Panc1 (cell line): Measurements from ENCODE around the gene RBMXL3. TPM values are rescaled to one million over a fixed set of nuclear protein-coding genes. Genes with fewer than 3 reads are reported as not detected.
"Not testable (repeated sequence)": the region's sequence is repeated elsewhere in the genome, so short reads cannot be mapped to it uniquely, and the experiment has no call there.

ENCODE experiments used
- ATAC-seq: fragments of 200-7000 bp; cut with Tn5 transposase; 2 replicates; pipeline ENCODE4 v1.9.1; 2020; ENCODE audit warnings: mild to moderate bottlenecking, moderate library complexity
- BruUV-seq: library from RNA; stranded (reverse); fragments of 400-500 nt; replicated peaks from 2 replicates; lab custom pipeline; 2021; lab: Mats Ljungman, UMichigan
- CTCF ChIA-PET: fragments of 300-600 bp; sonication (Branson Sonifier 250); formaldehyde crosslinking; loops from one replicate; lab custom pipeline; 2022; ENCODE audit warnings: antibody characterized with exemption; lab: Charles Lee
- POLR2A ChIA-PET: fragments of 300-600 bp; sonication (Branson Sonifier 250); formaldehyde crosslinking; loops from one replicate; lab custom pipeline; 2022; ENCODE audit warnings: antibody characterized with exemption; lab: Charles Lee
- DNase-seq: peaks from one replicate; pipeline ENCODE4 v3.0.0-alpha.2; 2010; ENCODE audit warnings: low read depth, low spot score
- H3K27ac ChIP-seq: 2 replicates; pipeline ENCODE4 v1.5.1; 2011; ENCODE audit warnings: mild to moderate bottlenecking, low read length, inconsistent platforms
- H3K27me3 ChIP-seq: fragments of 200-500 bp; sonication (Bioruptor generic); 2 replicates; pipeline ENCODE4 v1.6.0; 2014; ENCODE audit warnings: low read length, inconsistent platforms; ENCODE audit not compliant: control insufficient read depth, insufficient read depth
- H3K36me3 ChIP-seq: fragments of 200-500 bp; sonication (Bioruptor generic); 2 replicates; pipeline ENCODE4 v1.5.1; 2014; ENCODE audit warnings: inconsistent platforms, mild to moderate bottlenecking, low read length, moderate library complexity; ENCODE audit not compliant: control insufficient read depth, insufficient read depth
- H3K4me1 ChIP-seq: 2 replicates; pipeline ENCODE4 v1.5.1; 2011; ENCODE audit warnings: inconsistent platforms, mild to moderate bottlenecking, low read length, moderate library complexity; ENCODE audit not compliant: control insufficient read depth, insufficient read depth
- H3K4me3 ChIP-seq, 2 experiments: 2 replicates each; pipeline ENCODE4 v1.5.1; 2011 to 2012; ENCODE audit warnings: low read depth in 2 of 2, low read length in 2 of 2, mild to moderate bottlenecking in 2 of 2, inconsistent platforms in 1 of 2, moderate library complexity in 1 of 2
- H3K9me3 ChIP-seq: fragments of 200-500 bp; sonication (Bioruptor generic); 2 replicates; pipeline ENCODE4 v1.5.1; 2014; ENCODE audit warnings: low read depth, mild to moderate bottlenecking, inconsistent platforms, low read length, moderate library complexity; ENCODE audit not compliant: control insufficient read depth, insufficient read depth
- POLR2AphosphoS5 ChIP-seq: IDR thresholded peaks from 2 replicates; pipeline ENCODE4 v1.6.1; 2012; ENCODE audit warnings: mild to moderate bottlenecking, low read depth, low read length, moderate library complexity
- SIN3A ChIP-seq: IDR thresholded peaks from 2 replicates; pipeline ENCODE4 v1.6.1; 2012; ENCODE audit warnings: low read depth, mild to moderate bottlenecking, low read length, moderate library complexity, borderline replicate concordance; ENCODE audit not compliant: insufficient read depth
- TCF7L2 ChIP-seq: IDR thresholded peaks from 2 replicates; pipeline ENCODE4 v1.6.1; 2011; ENCODE audit warnings: mild to moderate bottlenecking, low read depth, low read length, inconsistent platforms
- in situ Hi-C: cut with HindIII; loops from 2 replicates; pipeline ENCODE4 v1.10.0; 2016; ENCODE audit warnings: low sequenced_read_pairs, low pct_unique_long_range_greater_than_20kb
- intact Hi-C: fragments of 100-400 bp; cut with micrococcal nuclease; formaldehyde crosslinking; loops from one replicate; pipeline ENCODE4 v1.10.0; 2022; ENCODE audit not compliant: unreplicated experiment
- total RNA-seq: library from RNA; stranded (reverse); gene quantifications from one replicate; pipeline ENCODE4 v1.2.1, GENCODE V29; 2021; ENCODE audit not compliant: unreplicated experiment
- TF ChIP-seq, protein P1 (sequence below), 2 experiments: IDR thresholded peaks; 2 replicates each; pipeline ENCODE4 v1.6.1; 2011 to 2012; ENCODE audit warnings: low read depth in 2 of 2, control low read depth in 1 of 2, low read length in 1 of 2, mild to moderate bottlenecking in 1 of 2, moderate library complexity in 1 of 2; ENCODE audit not compliant: insufficient read depth in 1 of 2
- TF ChIP-seq, protein P2 (sequence below): fragments of 450-650 bp; IDR thresholded peaks from 2 replicates; pipeline ENCODE4 v1.5.1; 2017; ENCODE audit warnings: mild to moderate bottlenecking

RBMXL3 gene
- total RNA-seq, 1 experiment from 2014 or later, result not detected

DNA sequence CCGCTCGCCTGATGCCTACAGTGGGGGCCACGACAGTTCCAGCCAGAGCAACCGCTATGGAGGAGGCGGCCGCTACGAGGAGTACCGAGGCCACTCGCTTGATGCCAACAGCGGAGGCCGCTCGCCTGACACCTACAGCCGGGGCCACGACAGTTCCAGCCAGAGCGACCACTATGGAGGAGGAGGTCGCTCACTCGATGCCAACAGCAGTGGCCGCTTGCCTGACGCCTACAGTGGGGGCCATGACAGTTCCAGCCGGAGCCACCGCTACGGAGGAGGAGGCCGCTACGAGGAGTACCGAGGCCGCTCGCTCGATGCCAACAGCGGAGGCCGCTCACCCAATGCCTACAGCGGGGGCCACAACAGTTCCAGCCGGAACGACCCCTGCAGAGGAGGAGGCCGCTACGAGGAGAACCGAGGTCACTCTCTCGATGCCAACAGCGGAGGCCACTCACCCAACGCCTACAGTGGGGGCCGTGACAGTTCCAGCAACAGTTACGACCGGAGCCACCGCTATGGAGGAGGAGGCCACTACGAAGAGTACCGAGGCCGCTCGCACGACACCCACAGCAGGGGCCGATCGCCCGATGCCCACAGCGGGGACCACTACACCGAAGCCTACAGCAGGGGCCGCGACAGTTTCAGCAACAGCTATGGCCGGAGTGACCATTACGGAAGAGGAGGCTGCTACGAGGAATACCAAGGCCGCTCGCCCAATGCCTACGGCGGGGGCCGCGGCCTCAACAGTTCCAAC is 2.5 kb downstream of the RBMXL3 start:
- ATAC-seq, result no peak
- ChIA-PET POLR2A (no interaction called here), CTCF (no interaction called here)
- Histone ChIP-seq H3K4me1 (no peaks in the 10 kb centered on the region), H3K36me3 (no peaks in the 10 kb centered on the region), H3K27me3 (no peaks in the 10 kb centered on the region), H3K9me3 (no peaks in the 10 kb centered on the region), H3K27ac (no peak overlapping the region), H3K4me3 (no peak overlapping the region)
- TF ChIP-seq, protein P1, sequence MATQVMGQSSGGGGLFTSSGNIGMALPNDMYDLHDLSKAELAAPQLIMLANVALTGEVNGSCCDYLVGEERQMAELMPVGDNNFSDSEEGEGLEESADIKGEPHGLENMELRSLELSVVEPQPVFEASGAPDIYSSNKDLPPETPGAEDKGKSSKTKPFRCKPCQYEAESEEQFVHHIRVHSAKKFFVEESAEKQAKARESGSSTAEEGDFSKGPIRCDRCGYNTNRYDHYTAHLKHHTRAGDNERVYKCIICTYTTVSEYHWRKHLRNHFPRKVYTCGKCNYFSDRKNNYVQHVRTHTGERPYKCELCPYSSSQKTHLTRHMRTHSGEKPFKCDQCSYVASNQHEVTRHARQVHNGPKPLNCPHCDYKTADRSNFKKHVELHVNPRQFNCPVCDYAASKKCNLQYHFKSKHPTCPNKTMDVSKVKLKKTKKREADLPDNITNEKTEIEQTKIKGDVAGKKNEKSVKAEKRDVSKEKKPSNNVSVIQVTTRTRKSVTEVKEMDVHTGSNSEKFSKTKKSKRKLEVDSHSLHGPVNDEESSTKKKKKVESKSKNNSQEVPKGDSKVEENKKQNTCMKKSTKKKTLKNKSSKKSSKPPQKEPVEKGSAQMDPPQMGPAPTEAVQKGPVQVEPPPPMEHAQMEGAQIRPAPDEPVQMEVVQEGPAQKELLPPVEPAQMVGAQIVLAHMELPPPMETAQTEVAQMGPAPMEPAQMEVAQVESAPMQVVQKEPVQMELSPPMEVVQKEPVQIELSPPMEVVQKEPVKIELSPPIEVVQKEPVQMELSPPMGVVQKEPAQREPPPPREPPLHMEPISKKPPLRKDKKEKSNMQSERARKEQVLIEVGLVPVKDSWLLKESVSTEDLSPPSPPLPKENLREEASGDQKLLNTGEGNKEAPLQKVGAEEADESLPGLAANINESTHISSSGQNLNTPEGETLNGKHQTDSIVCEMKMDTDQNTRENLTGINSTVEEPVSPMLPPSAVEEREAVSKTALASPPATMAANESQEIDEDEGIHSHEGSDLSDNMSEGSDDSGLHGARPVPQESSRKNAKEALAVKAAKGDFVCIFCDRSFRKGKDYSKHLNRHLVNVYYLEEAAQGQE (IDR thresholded peaks at IDR 0.05; ENCODE audit: insufficient read depth in 1 of 2, low read depth in 2 of 2, low read length in 1 of 2), result no peak
- TF ChIP-seq TCF7L2, result no peak
- TF ChIP-seq SIN3A, result no peak
- TF ChIP-seq, protein P2, sequence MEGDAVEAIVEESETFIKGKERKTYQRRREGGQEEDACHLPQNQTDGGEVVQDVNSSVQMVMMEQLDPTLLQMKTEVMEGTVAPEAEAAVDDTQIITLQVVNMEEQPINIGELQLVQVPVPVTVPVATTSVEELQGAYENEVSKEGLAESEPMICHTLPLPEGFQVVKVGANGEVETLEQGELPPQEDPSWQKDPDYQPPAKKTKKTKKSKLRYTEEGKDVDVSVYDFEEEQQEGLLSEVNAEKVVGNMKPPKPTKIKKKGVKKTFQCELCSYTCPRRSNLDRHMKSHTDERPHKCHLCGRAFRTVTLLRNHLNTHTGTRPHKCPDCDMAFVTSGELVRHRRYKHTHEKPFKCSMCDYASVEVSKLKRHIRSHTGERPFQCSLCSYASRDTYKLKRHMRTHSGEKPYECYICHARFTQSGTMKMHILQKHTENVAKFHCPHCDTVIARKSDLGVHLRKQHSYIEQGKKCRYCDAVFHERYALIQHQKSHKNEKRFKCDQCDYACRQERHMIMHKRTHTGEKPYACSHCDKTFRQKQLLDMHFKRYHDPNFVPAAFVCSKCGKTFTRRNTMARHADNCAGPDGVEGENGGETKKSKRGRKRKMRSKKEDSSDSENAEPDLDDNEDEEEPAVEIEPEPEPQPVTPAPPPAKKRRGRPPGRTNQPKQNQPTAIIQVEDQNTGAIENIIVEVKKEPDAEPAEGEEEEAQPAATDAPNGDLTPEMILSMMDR, result no peak
- TF ChIP-seq POLR2AphosphoS5, result no peak
- intact Hi-C loops (no loop called here), in situ Hi-C loops (no loop called here)
- no peak for DNase-seq
- no TSS peak for BruUV-seq

DNA sequence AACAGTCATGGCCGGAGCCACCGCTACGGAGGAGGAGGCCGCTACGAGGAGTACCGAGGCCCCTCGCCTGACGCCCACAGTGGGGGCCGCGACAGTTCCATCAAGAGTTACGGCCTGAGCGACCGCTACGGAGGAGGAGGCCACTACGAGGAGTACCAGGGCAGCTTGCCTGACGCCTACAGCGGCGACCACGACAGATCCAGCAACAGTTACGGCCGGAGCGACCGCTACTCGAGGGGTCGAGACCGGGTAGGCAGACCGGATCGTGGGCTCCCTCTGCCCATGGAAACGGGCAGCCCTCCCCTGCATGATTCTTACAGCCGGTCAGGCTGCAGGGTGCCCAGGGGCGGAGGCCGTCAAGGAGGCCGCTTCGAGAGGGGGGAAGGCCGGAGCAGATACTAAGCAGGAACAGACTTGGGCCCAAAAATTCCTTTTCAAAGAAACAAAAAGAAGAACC is 3.1 kb downstream of the RBMXL3 start:
- intact Hi-C loops, result no loop called here
- no TSS peak for BruUV-seq

DNA sequence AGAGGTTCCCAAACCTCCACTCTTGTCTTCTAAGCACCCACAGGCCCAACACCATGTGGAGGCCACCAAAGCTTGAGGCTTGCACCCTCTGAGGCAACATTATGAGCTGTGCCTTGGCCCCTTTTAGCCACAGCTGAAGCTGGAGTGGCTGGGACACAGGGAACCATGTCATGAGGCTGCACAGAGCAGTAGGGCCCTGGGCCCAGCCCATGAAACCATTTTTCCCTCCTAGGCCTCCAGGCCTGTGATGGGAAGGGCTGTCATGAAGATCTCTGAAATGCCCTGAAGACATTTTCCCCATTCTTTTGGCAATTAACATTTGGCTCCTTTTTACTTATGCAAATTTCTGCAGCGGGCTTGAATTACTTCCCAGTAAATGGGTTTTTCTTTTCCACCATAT is 14.8 kb downstream of the RBMXL3 start:
- no peak for ATAC-seq
- in situ Hi-C loops, result no loop called here
- CTCF ChIA-PET, result no interaction called here

More for the DNA sequence above, 3.1 kb downstream of the RBMXL3 start:
- Histone ChIP-seq H3K4me1 (no peaks in the 10 kb centered on the region), H3K27ac (no peak overlapping the region), H3K9me3 (no peaks in the 10 kb centered on the region), H3K36me3 (no peaks in the 10 kb centered on the region), H3K4me3 (no peak overlapping the region), H3K27me3 (no peaks in the 10 kb centered on the region)
- in situ Hi-C loops, result no loop called here
- no peak for TF ChIP-seq POLR2AphosphoS5
- CTCF ChIA-PET, result no interaction called here
- DNase-seq (no peak), ATAC-seq (no peak)
- POLR2A ChIA-PET, result no interaction called here

DNA sequence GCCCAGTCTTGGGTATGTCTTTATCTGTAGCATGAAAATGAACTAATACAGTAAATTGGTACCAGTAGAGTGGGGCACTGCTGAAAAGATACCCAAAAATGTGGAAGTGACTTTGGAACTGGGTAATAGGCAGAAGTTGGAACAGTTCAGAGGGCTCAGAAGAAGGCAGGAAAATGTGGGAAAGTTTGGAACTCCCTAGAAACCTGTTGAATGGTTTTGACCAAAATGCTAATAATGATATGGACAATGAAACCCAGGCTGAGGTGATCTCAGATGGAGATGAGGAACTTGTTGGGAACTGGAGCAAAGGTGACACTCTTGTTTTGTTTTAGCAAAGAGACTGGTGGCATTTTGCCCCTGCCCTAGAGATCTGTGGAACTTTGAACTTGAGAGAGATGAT is 20.3 kb downstream of the RBMXL3 start:
- H3K27me3 ChIP-seq, in situ Hi-C loops, H3K36me3 ChIP-seq, CTCF ChIA-PET, BruUV-seq, intact Hi-C loops, H3K4me1 ChIP-seq, H3K9me3 ChIP-seq, POLR2A ChIA-PET, ATAC-seq, H3K4me3 ChIP-seq, H3K27ac ChIP-seq, DNase-seq: not testable (repeated sequence)

More for the DNA sequence above, 14.8 kb downstream of the RBMXL3 start:
- POLR2A ChIA-PET, result no interaction called here
- Histone ChIP-seq H3K27ac (no peak overlapping the region), H3K27me3 (no peaks in the 10 kb centered on the region), H3K4me3 (no peak overlapping the region), H3K4me1 (no peaks in the 10 kb centered on the region), H3K9me3 (no peaks in the 10 kb centered on the region), H3K36me3 (no peaks in the 10 kb centered on the region)
- intact Hi-C loops, result no loop called here
- TF ChIP-seq SIN3A, result no peak
- no TSS peak for BruUV-seq
- no peak for DNase-seq
